ENCODE results near the gene TTC7B.

The TTC7B gene

GRCh38 chr14:90500665-90501370, 315.4 kb downstream of the TTC7B start:
- DNase-seq (ENCODE audit: extremely low read depth in 1 of 2, low read depth in 1 of 2), result no peak

DNA sequence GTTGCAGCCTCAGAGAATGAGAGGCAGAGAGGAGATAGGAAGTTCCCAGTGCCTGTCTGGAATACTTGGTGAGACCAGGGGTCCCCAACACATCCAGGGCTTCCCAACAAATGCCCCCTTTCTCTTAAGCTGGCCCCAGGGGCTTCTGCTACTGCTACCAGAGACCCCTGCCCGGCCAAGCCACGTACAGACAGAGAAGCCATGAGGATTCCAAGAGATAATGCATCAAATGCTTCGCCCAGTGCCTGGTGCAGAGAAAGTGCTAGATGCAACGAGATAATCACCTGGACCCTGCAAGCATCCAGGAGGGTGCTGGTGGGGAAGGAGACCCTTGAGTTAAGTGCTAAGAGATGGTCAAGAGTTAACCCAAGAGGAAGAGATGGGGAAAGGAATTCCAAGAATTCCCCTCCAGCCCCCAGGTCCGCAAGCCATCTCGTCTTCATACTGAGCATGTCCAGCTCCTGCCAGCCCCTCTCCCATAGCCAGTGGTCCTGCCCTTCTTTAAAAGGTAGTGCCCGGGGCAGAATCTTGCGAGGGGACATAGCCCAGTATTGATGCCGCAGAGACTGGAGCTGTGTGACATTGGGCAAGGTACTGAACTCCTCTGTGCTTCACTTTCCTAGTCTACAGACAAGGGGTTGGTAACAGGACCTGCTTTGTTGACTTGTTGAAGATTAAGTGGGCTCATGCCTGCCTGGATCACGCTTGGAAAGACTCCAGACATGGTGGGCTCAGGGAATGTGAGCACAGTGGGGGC, 316.1 kb downstream of the TTC7B start:
- DNase-seq (ENCODE audit: extremely low read depth in 1 of 2, low read depth in 1 of 2), result no peak

- DNase-seq (ENCODE audit: extremely low read depth in 1 of 2, low read depth in 1 of 2), result no peak
These were observed 317.1 kb downstream of the TTC7B start for GRCh38 chr14:90499121-90499520.

DNA sequence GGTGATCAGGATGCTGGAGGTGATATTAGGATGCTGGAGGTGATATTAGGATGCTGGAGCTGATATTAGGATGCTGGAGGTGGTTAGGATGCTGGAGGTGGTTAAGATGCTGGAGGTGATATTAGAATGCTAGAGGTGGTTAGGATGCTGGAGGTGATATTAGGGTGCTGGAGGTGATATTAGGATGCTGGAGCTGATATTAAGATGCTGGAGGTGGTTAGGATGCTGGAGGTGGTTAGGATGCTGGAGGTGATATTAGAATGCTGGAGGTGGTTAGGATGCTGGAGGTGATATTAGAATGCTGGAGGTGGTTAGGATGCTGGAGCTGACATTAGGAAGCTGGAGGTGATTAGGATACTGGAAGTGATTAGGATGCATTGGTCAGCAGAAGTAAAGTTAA, 318.0 kb downstream of the TTC7B start:
- DNase-seq (ENCODE audit: extremely low read depth in 1 of 2, low read depth in 1 of 2), result no peak

DNA sequence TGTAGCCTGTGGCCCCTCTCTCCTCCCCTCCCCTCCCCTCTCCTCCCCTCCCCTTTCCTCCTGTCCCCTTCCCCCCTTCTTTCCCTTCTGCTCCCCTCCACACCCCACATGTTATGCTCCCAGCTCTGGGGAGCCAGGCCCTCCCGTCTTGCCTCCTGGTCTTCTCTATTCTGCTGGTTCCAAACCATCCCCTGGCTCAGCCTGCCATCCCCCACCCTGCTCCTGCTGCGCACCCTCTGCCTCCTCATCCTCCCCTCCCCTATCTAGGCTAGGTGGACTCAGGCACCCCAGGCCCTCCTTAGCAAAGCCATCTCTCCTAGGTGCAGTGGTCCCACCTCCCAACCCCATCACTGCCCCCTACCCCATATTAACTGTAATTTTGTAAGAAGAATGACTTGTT, 319.9 kb downstream of the TTC7B start:
- DNase-seq (ENCODE audit: extremely low read depth in 1 of 2, low read depth in 1 of 2), result no peak

- peak in 1 of 2 donors; percentile 9 for DNase-seq (ENCODE audit: extremely low read depth in 1 of 2, low read depth in 1 of 2)
These were observed 320.6 kb downstream of the TTC7B start for GRCh38 chr14:90495357-90496276.

- DNase-seq (ENCODE audit: extremely low read depth in 1 of 2, low read depth in 1 of 2), result no peak
These were observed 324.2 kb downstream of the TTC7B start for GRCh38 chr14:90491911-90492531.

- no peak for DNase-seq (ENCODE audit: extremely low read depth in 1 of 2, low read depth in 1 of 2)
These were observed 324.9 kb downstream of the TTC7B start for GRCh38 chr14:90491221-90491885.

DNA sequence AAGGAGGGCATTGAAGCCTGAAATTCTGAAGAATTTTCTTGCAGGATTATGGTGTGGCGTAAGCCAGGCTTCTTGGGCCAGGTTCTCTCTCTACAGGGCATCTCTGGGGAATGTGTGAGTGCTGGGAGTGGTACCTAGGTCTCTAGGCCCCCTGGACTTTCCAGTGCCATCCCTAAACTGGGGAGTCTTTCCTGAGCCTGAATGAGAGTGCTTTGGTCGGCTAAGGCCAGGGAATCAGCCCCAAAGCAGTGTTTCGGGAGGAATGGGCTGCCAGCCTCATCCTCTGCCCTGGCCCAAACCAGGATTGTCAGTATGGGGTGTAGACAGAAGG, 325.5 kb downstream of the TTC7B start:
- no peak for DNase-seq (ENCODE audit: extremely low read depth in 1 of 2, low read depth in 1 of 2)

GRCh38 chr14:90489916-90490719, 326.1 kb downstream of the TTC7B start:
- DNase-seq (ENCODE audit: extremely low read depth in 1 of 2, low read depth in 1 of 2), result no peak

- DNase-seq (ENCODE audit: extremely low read depth in 1 of 2, low read depth in 1 of 2), result no peak
These were observed 326.9 kb downstream of the TTC7B start for GRCh38 chr14:90489306-90489705.

GRCh38 chr14:90488256-90488655, 328.0 kb downstream of the TTC7B start:
- no peak for DNase-seq (ENCODE audit: extremely low read depth in 1 of 2, low read depth in 1 of 2)

GRCh38 chr14:90487462-90487861, 328.8 kb downstream of the TTC7B start:
- no peak for DNase-seq (ENCODE audit: extremely low read depth in 1 of 2, low read depth in 1 of 2)

DNA sequence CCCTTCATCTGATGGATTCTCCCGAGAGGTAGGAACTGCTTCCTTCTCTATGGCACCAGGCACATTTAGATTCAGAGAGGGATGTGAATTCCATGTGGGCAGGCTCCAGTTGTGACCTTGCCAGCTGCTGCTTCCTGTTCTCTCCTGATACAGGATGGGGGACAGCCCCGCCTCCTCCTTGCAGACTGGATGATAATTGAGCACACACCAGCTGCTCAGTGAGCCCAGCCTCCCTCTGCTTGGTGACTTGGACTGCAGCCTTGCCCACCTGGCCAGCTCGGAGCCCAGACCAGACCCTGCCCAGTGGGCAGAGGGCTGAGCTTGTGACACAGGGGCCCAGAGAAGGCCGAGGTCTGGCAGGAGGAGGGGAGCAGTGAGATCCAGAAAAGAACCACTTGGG, 329.2 kb downstream of the TTC7B start:
- DNase-seq (ENCODE audit: extremely low read depth in 1 of 2, low read depth in 1 of 2), result no peak

DNA sequence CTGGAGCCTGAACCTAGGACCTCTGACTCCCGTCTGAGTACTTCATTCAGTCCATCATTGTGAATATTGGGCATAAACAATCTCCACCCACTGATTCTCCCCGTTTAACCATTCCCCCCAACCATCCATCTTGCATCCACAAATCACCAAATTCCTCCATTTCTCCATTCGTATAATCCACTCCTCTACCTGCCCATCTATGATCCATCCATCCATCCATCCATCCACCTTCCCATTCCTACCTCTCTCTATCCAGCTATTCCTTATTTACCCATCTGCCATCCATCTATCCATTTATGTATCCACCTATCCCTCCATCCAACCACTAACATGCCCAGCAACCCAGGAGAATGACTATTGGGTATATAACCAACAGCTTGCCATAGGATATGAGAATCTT, 331.9 kb downstream of the TTC7B start:
- DNase-seq (ENCODE audit: extremely low read depth in 1 of 2, low read depth in 1 of 2), result no peak

DNA sequence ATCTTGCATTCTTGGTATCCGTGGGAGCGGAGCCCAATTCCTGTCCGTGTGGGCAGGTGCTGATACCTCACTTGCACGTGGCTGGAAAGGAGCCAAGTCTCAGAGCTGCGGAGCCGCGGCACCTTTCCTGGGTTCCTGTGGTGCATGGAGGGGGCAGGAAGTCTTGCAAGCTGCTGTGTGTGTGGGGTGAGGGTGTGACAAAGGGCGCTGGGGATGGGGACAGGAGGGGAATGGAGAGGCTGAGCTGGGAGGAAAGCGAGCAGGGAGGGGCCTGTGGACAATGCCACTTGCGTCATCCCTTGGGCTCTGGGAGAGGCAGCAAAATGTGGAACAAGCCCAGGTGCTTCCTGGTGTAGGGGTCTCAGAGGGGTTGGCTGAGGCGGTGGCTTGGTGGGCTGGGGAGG, 332.7 kb downstream of the TTC7B start:
- DNase-seq (ENCODE audit: extremely low read depth in 1 of 2, low read depth in 1 of 2), result no peak

DNA sequence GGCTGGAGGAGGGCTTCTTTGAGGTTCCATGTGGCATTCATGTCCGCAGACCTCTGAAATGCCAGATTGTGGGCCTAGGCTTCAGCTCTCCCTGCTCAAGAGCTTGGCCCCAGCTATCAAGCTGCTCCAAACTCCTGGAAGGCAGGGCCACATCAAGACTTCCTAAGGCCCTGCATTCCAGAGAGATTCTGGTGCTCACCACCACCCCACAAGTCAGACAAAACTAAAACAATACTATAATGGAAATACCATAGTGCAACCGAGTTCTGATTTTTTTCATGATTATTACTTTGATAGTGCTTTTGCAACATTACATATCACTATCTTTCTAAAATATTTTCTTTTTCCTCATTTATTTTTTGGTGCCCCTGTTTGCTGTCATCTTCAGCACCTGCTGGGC, 333.1 kb downstream of the TTC7B start:
- DNase-seq (ENCODE audit: extremely low read depth in 1 of 2, low read depth in 1 of 2), result no peak

- no peak for DNase-seq (ENCODE audit: extremely low read depth in 1 of 2, low read depth in 1 of 2)
These were observed 340.9 kb downstream of the TTC7B start for GRCh38 chr14:90475298-90475697.

All from stimulated activated CD8-positive, alpha-beta memory T cell treated with anti-CD3 and anti-CD28 coated beads, Interleukin-7, amount 100 ng/mL, for 48 hours (primary cell).